HG02852 (cell line): ENCODE results near the gene SLC12A5.

Experiments used
- ATAC-seq: cut with Tn5 transposase; IDR thresholded peaks from one replicate; pipeline ENCODE4 v1.9.1; 2021; ENCODE audit warnings: mild to moderate bottlenecking, moderate library complexity; ENCODE audit not compliant: unreplicated experiment

SLC12A5 gene

GRCh38 chr20:46025376-46025783, 3.6 kb upstream of the SLC12A5 start:
- no peak for ATAC-seq

GRCh38 chr20:46027245-46027853, 1.7 kb upstream of the SLC12A5 start:
- ATAC-seq: no peak

GRCh38 chr20:46028110-46028509, 905 bp upstream of the SLC12A5 start:
- no peak for ATAC-seq

- no peak for ATAC-seq
Observed at GRCh38 chr20:46030284-46031013, 1.4 kb downstream of the SLC12A5 start.

GRCh38 chr20:46031014-46031569, 2.1 kb downstream of the SLC12A5 start:
- no peak for ATAC-seq

GRCh38 chr20:46031701-46032254, 2.8 kb downstream of the SLC12A5 start:
- ATAC-seq: no peak

DNA sequence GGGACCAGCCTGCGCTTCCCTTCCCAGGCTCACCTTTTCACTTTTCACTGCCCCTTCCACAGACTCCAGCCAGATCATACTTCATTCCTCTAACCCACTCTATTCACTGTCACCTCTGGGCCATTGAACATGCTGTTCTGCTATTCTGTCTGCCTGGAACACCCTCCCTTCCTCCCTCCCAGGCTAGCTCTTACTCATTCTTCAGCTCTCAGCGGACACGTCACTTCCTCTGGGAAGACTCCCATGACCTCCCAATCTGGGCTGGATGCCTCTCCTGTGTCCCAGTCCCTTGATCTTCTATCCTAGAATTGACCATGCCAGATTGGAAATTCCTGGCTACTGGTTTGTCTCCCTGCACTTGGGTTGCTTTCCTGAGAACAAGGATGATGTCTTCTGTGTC, 5.0 kb downstream of the SLC12A5 start:
- no peak for ATAC-seq

- no peak for ATAC-seq
Observed at GRCh38 chr20:46035253-46035652, 6.2 kb downstream of the SLC12A5 start.

DNA sequence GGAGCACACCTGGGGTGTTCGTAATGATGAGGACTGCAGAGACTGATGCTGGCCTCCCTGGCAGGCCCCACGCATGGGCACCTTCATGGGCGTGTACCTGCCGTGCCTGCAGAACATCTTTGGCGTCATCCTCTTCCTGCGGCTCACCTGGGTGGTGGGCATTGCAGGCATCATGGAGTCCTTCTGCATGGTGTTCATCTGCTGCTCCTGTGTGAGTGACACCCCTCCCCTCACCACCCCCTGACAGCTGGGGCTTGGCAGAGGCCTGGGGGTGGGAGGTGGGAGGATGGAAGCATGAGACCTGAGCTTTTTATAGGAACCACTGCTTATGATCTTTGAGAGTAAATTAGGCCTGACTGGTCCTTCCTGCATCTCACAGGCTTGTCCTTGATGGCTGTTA, 6.7 kb downstream of the SLC12A5 start:
- no peak for ATAC-seq

DNA sequence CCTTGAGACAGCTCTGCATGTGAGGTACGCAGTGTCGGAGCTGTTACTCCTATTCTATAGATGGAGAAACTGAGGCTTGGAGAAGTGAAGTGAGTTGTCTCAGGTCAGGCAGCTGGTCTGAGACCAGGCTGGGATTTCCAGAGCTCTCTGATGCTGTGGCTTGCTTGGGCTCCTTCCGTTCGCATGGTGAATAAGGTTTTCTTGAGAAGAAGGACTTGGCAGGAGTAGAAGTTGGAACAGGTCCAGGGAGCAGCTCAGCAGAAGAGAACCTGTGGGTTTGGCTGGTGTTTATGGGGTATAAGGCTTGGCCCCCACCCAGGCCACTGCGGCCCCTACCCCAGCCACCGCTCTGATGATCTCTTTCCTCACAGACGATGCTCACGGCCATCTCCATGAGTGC, 7.4 kb downstream of the SLC12A5 start:
- ATAC-seq: no peak

GRCh38 chr20:46037036-46037435, 8.0 kb downstream of the SLC12A5 start:
- no peak for ATAC-seq

DNA sequence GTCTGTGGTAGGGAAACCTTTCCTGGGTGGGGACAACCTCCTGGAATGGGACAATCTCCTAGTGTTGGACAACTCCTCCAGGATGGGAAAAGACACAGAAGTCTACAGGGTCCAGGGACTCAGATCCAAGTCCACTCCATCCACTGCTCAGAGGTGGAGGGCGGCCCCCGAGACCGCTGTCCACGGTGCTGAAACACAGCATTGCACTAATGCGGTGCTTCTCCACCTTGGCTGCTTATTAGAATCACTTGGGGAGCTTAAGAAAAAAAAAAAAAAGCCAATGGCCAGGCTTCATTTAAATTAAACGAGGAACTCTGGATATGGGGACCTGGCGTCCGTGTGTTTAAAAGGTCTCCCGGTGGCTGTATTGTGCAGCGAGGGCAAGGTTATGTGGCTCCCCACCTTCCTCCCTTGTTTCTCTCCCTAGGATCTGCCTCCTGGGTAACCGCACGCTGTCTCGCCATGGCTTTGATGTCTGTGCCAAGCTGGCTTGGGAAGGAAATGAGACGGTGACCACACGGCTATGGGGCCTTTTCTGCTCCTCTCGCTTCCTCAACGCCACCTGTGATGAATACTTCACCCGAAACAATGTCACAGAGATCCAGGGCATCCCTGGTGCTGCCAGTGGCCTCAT, 12.0 kb downstream of the SLC12A5 start:
- no peak for ATAC-seq

- no peak for ATAC-seq
Observed at GRCh38 chr20:46043556-46043955, 14.5 kb downstream of the SLC12A5 start.

GRCh38 chr20:46044896-46045295, 15.9 kb downstream of the SLC12A5 start:
- no peak for ATAC-seq

GRCh38 chr20:46046588-46047310, 17.7 kb downstream of the SLC12A5 start:
- no peak for ATAC-seq

DNA sequence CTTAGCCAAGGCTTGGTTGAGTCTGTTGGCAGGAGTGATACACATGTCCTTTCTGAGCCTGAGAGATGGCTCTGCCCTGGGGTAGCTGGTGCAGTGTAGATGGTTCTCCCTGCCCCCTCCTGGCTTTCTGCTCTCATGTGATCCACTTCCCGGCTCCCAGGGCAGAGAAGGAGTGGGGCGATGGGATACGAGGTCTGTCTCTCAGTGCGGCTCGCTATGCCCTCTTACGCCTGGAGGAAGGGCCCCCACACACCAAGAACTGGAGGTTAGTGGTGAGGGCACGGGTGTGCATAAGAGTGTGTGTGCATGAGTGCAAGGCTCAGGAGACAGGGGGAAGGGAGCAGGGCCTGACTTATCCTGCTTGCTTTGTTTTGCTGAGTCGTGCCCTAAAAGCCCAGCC, 18.8 kb downstream of the SLC12A5 start:
- ATAC-seq: no peak

DNA sequence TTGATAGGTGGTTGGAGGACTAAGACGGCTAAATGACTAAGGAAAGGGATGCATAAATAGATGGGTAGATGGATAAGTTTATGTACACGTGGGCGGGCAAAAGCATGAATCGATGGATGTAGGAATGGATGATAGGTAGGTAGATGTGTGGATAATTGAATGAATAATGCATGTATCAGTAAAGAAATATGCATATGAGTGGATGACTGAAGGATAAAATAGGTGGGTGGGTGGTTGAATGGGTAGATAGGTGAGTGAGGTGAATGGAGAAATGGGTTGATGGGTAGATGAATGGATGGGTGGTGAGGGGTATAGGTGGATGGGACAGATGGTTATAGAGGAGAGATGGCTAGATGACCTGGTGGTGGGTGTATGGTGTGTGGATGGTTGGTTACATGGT, 20.2 kb downstream of the SLC12A5 start:
- ATAC-seq: no peak

DNA sequence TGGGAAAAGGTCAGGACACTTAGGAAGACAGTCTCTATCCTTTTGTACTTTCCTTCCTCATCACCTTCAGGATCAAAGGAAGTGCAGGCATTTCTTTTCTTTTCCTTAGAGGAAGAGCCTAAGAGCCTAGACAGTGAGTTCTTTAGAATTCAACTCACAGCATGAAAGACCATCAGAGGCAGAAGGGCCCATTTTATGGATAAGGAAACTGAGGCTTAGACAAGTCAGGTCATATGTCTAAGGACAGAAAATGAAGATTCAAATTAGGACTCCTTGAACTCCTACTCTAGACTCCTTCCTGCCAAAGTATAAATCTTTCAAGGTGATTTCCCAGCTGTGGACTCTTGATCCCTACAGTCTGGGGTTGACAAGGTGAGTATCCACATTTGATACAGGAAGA, 20.8 kb downstream of the SLC12A5 start:
- no peak for ATAC-seq

GRCh38 chr20:46050444-46050843, 21.4 kb downstream of the SLC12A5 start:
- no peak for ATAC-seq

DNA sequence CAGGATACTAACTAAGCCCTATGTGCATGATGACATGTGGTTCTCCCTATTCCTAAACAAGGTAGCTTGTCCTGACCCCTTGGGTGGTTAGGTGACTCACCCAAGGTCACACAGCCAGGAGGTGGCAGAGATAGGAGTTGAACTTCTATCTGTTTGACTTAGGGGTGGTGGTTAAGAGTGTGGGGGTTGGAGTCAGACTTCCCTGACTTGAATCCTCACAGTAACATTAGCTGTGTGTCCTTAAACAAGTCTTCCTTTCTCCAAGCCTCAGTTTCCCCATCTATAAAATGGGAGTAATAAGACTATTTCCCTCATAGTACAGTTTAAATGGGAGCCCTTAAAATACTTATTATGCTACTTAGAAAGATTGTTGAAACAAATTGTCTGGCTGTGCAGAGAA, 21.9 kb downstream of the SLC12A5 start:
- no peak for ATAC-seq
